ENCODE data around the gene DNAH8. TPM values are rescaled to one million over a fixed set of nuclear protein-coding genes. Genes with fewer than 3 reads are reported as not detected.

The DNAH8 gene
- total and polyA plus RNA-seq, 10 donors = 0.20 to 15.6 (median 5.2) TPM

GRCh38 chr6:38803129-38803528, 88.0 kb downstream of the DNAH8 start:
- Histone ChIP-seq H3K9me3 (no peaks in the 10 kb centered on the region), H3K27ac (no peak overlapping the region), H3K4me1 (no peaks in the 10 kb centered on the region), H3K27me3 (replicated peaks in 1 of 7) (peaks cover 0 to 27% (median 10%) of the 10 kb centered on the region in 7 donors), H3K36me3 (no peaks in the 10 kb centered on the region), H3K4me3 (no peak overlapping the region)
- WGBS, 5 donors = 66 to 88% (median 83%) methylated on average over 3 of the region's 3 CpGs
- no peak for TF ChIP-seq POLR2AphosphoS5 (IDR thresholded peaks at IDR 0.05)
- TF ChIP-seq POLR2A (IDR thresholded peaks at IDR 0.05) = no peak
- no peak for TF ChIP-seq CTCF (IDR thresholded peaks at IDR 0.05 in 8 of 11, conservative IDR thresholded peaks at IDR 0.05 in 3 of 11)
- DNase-seq = no peak
- intact Hi-C loops (cut with DNase I; ENCODE audit: low total_unique reads) = no loop called here

- intact Hi-C loops (cut with DNase I; ENCODE audit: low total_unique reads) = no loop called here
- Histone ChIP-seq H3K4me3 (no peak overlapping the region), H3K9me3 (no peaks in the 10 kb centered on the region), H3K36me3 (no peaks in the 10 kb centered on the region), H3K27me3 (replicated peaks in 1 of 7) (peaks cover 0 to 23% (median 8%) of the 10 kb centered on the region in 7 donors), H3K27ac (no peak overlapping the region), H3K4me1 (no peaks in the 10 kb centered on the region)
- TF ChIP-seq POLR2AphosphoS5 (IDR thresholded peaks at IDR 0.05) = no peak
- TF ChIP-seq CTCF (IDR thresholded peaks at IDR 0.05 in 8 of 11, conservative IDR thresholded peaks at IDR 0.05 in 3 of 11) = no peak
- TF ChIP-seq POLR2A (IDR thresholded peaks at IDR 0.05) = no peak
- DNase-seq = no peak
- 47 to 75% (median 65%) methylated on average over 4 of the region's 4 CpGs for WGBS, 5 donors
Measured at GRCh38 chr6:38804358-38804757, 89.2 kb downstream of the DNAH8 start.

GRCh38 chr6:38805127-38805655, 90.1 kb downstream of the DNAH8 start:
- Histone ChIP-seq H3K4me1 (no peaks in the 10 kb centered on the region), H3K27ac (no peak overlapping the region), H3K4me3 (no peak overlapping the region), H3K9me3 (no peaks in the 10 kb centered on the region), H3K36me3 (no peaks in the 10 kb centered on the region), H3K27me3 (replicated peaks in 1 of 7) (peaks cover 0 to 21% (median 8%) of the 10 kb centered on the region in 7 donors)
- TF ChIP-seq POLR2A (IDR thresholded peaks at IDR 0.05) = no peak
- 81 to 90% (median 86%) methylated on average over 4 of the region's 4 CpGs for WGBS, 5 donors
- intact Hi-C loops (cut with DNase I; ENCODE audit: low total_unique reads) = no loop called here
- DNase-seq = no peak

GRCh38 chr6:38805692-38806091, 90.6 kb downstream of the DNAH8 start:
- Histone ChIP-seq H3K4me3 (no peak overlapping the region), H3K9me3 (no peaks in the 10 kb centered on the region), H3K27ac (no peak overlapping the region), H3K4me1 (no peaks in the 10 kb centered on the region), H3K27me3 (replicated peaks in 1 of 7) (peaks cover 0 to 16% (median 8%) of the 10 kb centered on the region in 7 donors), H3K36me3 (no peaks in the 10 kb centered on the region)
- 58 to 72% (median 64%) methylated on average over 2 of the region's 2 CpGs for WGBS, 5 donors
- intact Hi-C loops (cut with DNase I; ENCODE audit: low total_unique reads) = no loop called here
- TF ChIP-seq CTCF (IDR thresholded peaks at IDR 0.05 in 8 of 11, conservative IDR thresholded peaks at IDR 0.05 in 3 of 11) (no peak), POLR2A (IDR thresholded peaks at IDR 0.05) (no peak), POLR2AphosphoS5 (IDR thresholded peaks at IDR 0.05) (no peak)
- no peak for DNase-seq

- DNase-seq = no peak
- Histone ChIP-seq H3K27ac (no peak overlapping the region), H3K9me3 (no peaks in the 10 kb centered on the region), H3K4me3 (no peak overlapping the region), H3K4me1 (no peaks in the 10 kb centered on the region), H3K36me3 (no peaks in the 10 kb centered on the region), H3K27me3 (replicated peaks in 1 of 7) (peaks cover 0 to 16% (median 8%) of the 10 kb centered on the region in 7 donors)
- 45 to 80% (median 57%) methylated on average over 2 of the region's 2 CpGs for WGBS, 5 donors
- no peak for TF ChIP-seq POLR2AphosphoS5 (IDR thresholded peaks at IDR 0.05)
- TF ChIP-seq CTCF (IDR thresholded peaks at IDR 0.05 in 8 of 11, conservative IDR thresholded peaks at IDR 0.05 in 3 of 11) = no peak
- no peak for TF ChIP-seq POLR2A (IDR thresholded peaks at IDR 0.05)
- intact Hi-C loops (cut with DNase I; ENCODE audit: low total_unique reads) = no loop called here
Measured at GRCh38 chr6:38806271-38806670, 91.2 kb downstream of the DNAH8 start.

Measured in spleen (tissue), 11 donors.